BJ (cell line): ENCODE measurements around the gene TOGARAM2. TPM values are rescaled to one million over a fixed set of nuclear protein-coding genes. Genes with fewer than 3 reads are reported as not detected.

ENCODE experiments used
- CTCF ChIA-PET: fragments of 350-600 bp; formaldehyde crosslinking; extraction: SDS; loops from one replicate; lab custom pipeline; 2021; ENCODE audit warnings: antibody characterized with exemption, inconsistent platforms; lab: Yijun Ruan, JAX
- POLR2A ChIA-PET: fragments of 300-600 bp; sonication (Branson Sonifier 250); formaldehyde crosslinking; extraction: SDS; loops from one replicate; lab custom pipeline; 2021; ENCODE audit warnings: antibody characterized with exemption; lab: Charles Lee
- DNase-seq: peaks from one replicate; pipeline ENCODE4 v3.0.0-alpha.2; 2011; ENCODE audit warnings: low read depth
- H3K27me3 ChIP-seq: 2 replicates; pipeline ENCODE4 v1.6.0; 2011; ENCODE audit warnings: low read length; ENCODE audit not compliant: control insufficient read depth, insufficient read depth
- H3K36me3 ChIP-seq: 2 replicates; pipeline ENCODE4 v1.5.1; 2011; ENCODE audit warnings: low read length; ENCODE audit not compliant: control insufficient read depth, insufficient read depth
- H3K4me3 ChIP-seq: 2 replicates; pipeline ENCODE4 v1.5.1; 2011; ENCODE audit warnings: low read depth, mild to moderate bottlenecking, control low read depth, low read length
- CTCF ChIP-seq: IDR thresholded peaks from 2 replicates; pipeline ENCODE4 v1.5.1; 2011; ENCODE audit warnings: low read depth, mild to moderate bottlenecking, control low read depth, inconsistent platforms, low read length, moderate library complexity; ENCODE audit not compliant: insufficient read depth
- polyA plus RNA-seq: library from polyadenylated mRNA; depleted of rRNA; stranded (reverse); fragments of >200 nt; gene quantifications from 2 replicates; pipeline ENCODE4 v1.2.3, GENCODE V29; 2011

TOGARAM2 gene
- polyA plus RNA-seq, 1 experiment, result 0.09 TPM

GRCh38 chr2:29051730-29052129 lies 70.6 kb downstream of the TOGARAM2 start:
- Histone ChIP-seq H3K27me3 (no peaks in the 10 kb centered on the region; the same call in 1 of the 2 replicates), H3K36me3 (no peaks in the 10 kb centered on the region), H3K4me3 (no peak overlapping the region)
- ChIA-PET CTCF (interaction anchor here (0.7 to 1.3 kb wide), 2 partner anchors 20 to 259 kb away, joined by 3 read pairs; no protein-coding TSS in a partner anchor), POLR2A (no interaction called here)
- no peak for TF ChIP-seq CTCF
- DNase-seq, result no peak

DNA sequence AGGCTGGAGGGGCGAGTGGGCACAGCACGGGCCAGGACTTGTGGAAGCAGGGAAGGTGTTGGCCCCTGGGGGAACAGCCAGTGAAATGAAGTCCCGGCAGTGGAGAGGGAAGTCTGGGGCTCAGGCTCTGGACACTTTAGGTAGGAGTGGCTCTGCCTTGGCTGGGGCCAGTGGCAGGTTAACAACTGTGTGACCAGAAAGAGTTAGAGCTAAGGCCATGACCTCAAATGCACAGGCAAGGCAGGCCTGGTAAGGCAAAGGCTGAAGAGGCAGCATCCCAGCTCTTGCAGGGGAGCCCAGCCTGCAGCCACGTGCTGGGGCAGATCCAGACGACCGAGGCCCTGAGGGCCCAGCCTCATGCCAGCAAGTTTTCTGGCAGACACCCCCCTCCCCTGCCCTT lies 71.7 kb downstream of the TOGARAM2 start:
- no peak overlapping the region for H3K4me3 ChIP-seq
- ChIA-PET CTCF (interaction anchor here (1.3 kb wide), 1 partner anchor 18 kb away, joined by 3 read pairs; no protein-coding TSS in a partner anchor), POLR2A (no interaction called here)
- peaks cover 1% of the 10 kb centered on the region; the same call in 1 of the 2 replicates for H3K27me3 ChIP-seq
- no peak for DNase-seq
- no peaks in the 10 kb centered on the region for H3K36me3 ChIP-seq
- no peak for TF ChIP-seq CTCF

GRCh38 chr2:29053223-29053622 lies 72.1 kb downstream of the TOGARAM2 start:
- DNase-seq, result no peak
- no peak for TF ChIP-seq CTCF
- H3K4me3 ChIP-seq, result no peak overlapping the region
- no peaks in the 10 kb centered on the region for H3K36me3 ChIP-seq
- POLR2A ChIA-PET, result no interaction called here
- peaks cover 1% of the 10 kb centered on the region; the same call in 1 of the 2 replicates for H3K27me3 ChIP-seq
- CTCF ChIA-PET, result interaction anchor here (1.3 to 1.4 kb wide), 2 partner anchors 11 to 18 kb away, joined by 4 to 5 read pairs; no protein-coding TSS in a partner anchor

DNA sequence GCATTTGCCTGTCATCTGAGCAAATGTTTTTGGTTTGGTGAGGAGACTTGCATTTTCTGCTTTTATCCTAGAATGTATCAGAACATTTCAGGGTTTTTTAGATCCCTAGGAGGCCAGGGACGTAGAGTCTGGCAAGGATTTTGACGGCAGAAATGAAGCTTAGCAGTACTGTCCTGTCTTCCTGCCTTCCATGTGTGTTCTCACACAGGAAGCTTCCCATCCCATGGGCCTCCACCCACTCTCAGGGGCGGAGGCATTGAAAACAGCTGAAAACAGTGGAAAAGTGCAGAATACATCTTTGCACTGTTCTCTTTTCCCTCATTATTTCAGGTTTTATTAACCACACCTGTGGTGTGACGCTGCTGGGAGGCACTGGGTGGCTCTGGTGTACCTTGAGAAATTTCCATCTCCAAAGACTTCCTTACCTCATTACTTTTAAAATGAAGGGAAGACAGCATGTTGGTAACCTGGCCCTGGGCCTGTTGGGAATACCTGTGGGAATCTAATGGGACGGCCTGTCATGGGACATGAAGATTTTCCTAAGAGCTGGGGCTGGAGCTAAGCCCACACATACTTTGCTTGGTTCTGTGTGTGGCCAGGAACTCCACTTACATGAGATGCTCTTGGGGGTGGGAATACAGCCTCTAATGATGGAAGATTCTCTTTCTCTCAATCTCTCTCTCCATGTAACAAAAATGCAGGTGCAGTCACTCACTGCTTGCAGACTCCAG lies 72.7 kb downstream of the TOGARAM2 start:
- ChIA-PET CTCF (interaction anchor here (1.3 to 1.4 kb wide), 2 partner anchors 12 to 19 kb away, joined by 4 to 5 read pairs; no protein-coding TSS in a partner anchor), POLR2A (no interaction called here)
- no peaks in the 10 kb centered on the region for H3K36me3 ChIP-seq
- no peak for DNase-seq
- peaks cover 1% of the 10 kb centered on the region; the same call in 1 of the 2 replicates for H3K27me3 ChIP-seq
- H3K4me3 ChIP-seq, result no peak overlapping the region
- no peak for TF ChIP-seq CTCF

DNA sequence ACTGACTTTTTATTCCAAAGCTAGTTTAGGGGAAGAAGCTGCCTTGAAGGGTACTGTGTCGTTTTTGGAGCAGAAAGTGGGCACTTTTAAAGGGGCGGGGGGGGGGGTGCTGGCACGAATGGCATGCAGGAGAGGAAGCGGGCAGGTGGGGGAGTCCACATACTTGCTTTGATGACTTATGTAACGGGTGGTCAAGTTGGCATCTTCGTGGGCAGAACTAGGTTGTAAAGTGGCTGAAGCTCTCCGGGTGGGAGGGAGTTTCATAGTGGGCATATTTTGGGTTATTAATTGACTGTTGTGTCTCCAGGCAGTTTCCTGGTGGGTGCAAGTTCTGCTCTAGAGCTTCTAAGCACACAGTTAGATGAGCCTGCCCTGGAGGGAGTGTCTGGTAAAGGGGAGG lies 73.3 kb downstream of the TOGARAM2 start:
- DNase-seq, result no peak
- Histone ChIP-seq H3K27me3 (peaks cover 1% of the 10 kb centered on the region; the same call in 1 of the 2 replicates), H3K36me3 (no peaks in the 10 kb centered on the region), H3K4me3 (no peak overlapping the region)
- ChIA-PET POLR2A (no interaction called here), CTCF (interaction anchor here (1.3 to 1.4 kb wide), 2 partner anchors 13 to 19 kb away, joined by 4 to 5 read pairs; no protein-coding TSS in a partner anchor)
- no peak for TF ChIP-seq CTCF
